DMS53 (cell line): Measurements from ENCODE around the gene ANKRD62.
A peak's percentile ranks its signal among the peaks of the same experiment; 100 is the strongest.
"Not testable (repeated sequence)": the region's sequence is repeated elsewhere in the genome, so short reads cannot be mapped to it uniquely, and the experiment has no call there.

Experiments
- DNase-seq: peaks from one replicate; lab custom pipeline; 2025; lab: John Stamatoyannopoulos, UW

ANKRD62 gene

DNA sequence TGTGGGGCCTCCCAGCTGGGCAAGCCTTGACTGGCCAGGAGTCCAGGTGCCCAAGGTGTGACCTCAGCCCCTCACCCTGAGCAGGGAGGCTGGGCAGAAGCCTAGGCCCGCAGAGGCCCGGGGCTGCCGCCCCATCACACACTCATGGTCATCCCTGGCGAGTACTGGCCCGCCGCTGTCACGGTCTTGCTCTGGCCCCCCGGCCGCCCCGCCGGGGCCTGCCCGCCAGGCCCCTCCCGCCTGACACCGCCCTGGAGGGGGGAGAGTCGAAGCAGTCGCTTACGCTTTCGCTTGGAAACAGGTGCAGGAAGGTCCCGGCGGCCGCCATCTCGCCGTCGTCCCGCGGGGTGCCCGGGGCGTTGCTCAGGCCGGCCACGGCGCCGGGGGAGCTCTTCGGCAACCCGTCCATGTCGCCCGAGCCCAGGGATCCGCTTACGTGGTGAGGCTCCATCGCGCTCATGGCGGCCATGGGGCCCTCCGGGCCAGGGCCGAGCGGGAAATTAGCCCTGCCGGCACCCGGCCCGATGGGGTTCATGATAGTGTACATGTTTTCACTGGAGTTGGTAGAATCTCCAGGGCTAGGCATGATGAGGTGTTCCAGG is 26.6 kb upstream of the ANKRD62 start:
- DNase-seq, result no peak

DNA sequence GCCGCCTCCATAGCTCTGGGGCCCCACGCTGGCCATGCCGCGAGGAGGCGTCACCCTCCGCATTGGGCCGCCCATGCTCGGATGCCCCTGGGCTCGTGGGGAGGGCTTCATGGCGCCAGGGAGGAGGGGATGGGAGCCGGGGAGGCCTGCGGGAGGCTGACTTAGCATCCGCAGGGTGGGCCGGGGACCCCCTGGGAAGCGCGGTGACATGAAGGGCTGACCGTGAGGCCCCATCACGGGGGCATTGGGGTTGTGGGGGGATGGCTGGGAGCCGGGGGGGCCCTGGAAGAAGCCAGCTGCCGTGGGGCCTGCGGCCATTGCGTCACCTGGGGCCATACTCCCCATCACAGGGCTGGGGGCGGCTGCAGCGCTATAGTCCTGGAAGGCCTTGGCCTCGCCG is 26.0 kb upstream of the ANKRD62 start:
- no peak for DNase-seq

- DNase-seq, result not testable (repeated sequence)
Measured at GRCh38 chr18:12068316-12068949, 25.2 kb upstream of the ANKRD62 start.

GRCh38 chr18:12068950-12069320 is 24.7 kb upstream of the ANKRD62 start:
- DNase-seq, result no peak

DNA sequence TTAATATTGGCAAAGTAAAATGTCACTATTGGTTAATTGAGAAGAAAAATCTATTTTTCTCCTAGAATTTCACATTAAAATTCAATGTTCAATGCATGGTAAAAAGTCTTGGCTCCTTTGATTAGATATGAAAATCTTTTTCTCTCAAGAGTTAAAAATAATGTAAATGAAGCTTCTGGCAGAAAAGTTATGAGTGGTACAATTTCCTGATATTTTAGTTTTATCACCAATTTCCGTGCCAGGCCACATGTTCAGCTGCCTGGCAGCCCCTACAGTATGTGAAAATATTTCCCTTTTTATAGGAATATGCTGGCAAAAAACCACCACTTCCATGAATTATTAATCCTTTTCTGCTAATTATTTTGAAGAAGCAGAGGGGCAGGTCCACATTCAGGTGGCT is 22.6 kb upstream of the ANKRD62 start:
- not testable (repeated sequence) for DNase-seq

DNA sequence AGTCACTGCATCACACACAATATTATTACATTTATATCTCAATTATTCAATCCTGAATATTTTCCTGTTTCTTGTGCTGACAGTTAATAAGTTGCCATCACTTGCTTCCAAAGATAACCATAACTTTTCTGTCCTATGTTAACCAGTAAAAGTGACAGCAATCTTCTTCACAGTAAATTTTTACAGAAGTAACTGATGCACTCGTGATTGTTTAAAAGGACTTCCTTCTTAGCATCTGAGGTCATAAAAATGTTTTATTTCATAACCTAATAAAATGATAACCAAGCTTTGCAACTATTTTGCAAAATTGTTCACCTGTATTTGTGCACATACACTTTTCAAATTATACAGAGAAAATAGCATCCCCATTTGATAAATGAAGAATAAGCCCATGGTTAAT is 20.6 kb upstream of the ANKRD62 start:
- no peak for DNase-seq

GRCh38 chr18:12074736-12075135 is 18.9 kb upstream of the ANKRD62 start:
- no peak for DNase-seq

- DNase-seq, result peak; percentile 60
Measured at GRCh38 chr18:12076424-12077140, 17.1 kb upstream of the ANKRD62 start.

- not testable (repeated sequence) for DNase-seq
Measured at GRCh38 chr18:12077994-12078393, 15.6 kb upstream of the ANKRD62 start.

DNA sequence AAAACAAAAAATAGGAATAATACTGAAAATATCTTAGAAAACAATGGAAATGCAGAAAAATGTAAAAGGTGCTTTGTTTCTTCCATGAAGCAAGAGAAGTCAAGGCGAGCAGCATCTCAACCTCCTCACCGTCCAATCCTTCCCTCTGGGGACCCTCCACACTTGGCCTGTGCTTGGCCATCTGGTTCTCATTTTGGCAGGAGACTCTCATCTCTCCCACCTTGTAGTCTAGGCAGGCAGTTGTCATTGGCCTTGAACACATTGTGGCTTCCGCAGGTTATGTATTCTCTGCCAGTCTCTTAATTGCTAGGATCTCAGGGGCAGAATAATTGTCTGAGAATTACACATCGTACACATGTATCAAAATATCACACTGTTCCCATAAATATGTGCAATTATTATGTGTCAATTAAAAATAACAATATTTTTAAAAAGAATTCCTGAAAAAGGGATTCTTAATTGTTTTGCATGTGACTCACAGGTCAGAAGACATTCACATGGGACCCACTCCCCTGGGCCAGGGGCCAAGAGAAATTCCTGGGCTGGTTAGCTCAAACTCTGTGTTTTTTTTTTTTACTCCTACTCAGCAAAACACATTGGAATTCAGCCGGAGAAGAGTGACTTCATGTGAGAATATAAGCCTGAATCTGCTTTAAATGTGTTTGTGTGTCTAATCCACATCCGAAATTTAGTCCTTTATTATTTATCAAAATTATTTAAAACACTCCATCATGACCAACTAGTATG is 14.0 kb upstream of the ANKRD62 start:
- DNase-seq, result no peak

GRCh38 chr18:12085136-12085535 is 8.5 kb upstream of the ANKRD62 start:
- no peak for DNase-seq

- DNase-seq, result peak; percentile 56
Measured at GRCh38 chr18:12085786-12086185, 7.9 kb upstream of the ANKRD62 start.

DNA sequence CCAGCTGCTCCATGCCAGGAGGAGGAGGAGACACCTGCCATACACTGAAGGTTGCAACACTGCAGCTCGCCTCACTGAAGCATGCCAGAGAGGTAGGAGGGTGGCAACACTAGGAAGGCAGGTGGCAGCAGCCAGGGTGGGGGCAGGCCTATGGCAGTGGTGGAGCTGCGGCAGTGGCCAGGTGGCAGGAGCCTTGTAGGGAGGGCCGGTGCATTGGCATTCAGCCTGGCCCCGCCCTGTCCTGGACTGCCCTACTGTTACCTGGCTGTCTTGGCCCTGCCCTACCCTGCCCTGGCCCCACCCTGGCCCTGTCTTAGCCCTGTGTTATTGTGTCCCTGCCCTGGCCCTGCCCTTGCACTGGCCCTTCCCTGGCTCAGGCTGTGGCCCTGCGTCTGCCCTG is 7.4 kb upstream of the ANKRD62 start:
- peak; percentile 89 for DNase-seq

DNA sequence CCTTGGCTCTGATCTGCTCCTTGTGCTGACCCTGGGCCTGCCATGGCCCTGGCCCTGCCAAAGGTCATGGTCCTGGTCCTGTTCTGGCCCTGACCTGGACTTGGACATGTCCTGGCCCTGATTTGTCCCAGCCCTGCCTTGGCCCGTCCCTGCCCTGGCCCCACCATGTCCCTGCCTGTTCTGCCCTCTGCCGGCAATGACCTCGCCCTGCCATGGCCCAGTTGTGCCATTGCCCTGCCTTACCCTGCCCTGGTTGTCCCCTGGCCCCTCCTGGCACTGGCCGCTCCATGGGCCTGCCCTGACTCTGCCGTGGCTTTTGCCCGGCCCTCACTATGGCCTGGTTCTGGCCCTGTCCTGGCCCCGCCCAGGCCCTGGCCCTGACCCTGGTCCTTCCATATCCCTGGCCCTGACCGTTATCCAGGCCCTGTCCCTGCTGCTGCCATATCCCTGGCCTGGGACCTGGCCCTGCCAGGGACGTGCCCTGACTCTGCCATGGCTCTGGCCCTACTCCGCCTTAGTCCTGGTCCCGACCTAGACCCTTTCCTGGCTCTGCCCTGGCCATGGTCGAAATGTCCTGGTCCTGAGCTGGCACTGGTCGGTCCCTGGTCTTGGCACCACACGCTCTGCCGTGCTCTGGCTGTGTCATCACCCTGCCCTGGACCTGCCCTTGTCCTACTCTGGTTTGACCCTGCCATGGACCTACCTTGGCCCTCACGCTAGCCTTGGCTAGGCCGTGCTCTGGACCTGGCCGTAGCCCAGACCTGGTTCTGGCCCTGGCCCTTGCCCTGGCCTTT is 6.8 kb upstream of the ANKRD62 start:
- no peak for DNase-seq

- DNase-seq, result no peak
Measured at GRCh38 chr18:12087471-12088025, 6.1 kb upstream of the ANKRD62 start.

DNA sequence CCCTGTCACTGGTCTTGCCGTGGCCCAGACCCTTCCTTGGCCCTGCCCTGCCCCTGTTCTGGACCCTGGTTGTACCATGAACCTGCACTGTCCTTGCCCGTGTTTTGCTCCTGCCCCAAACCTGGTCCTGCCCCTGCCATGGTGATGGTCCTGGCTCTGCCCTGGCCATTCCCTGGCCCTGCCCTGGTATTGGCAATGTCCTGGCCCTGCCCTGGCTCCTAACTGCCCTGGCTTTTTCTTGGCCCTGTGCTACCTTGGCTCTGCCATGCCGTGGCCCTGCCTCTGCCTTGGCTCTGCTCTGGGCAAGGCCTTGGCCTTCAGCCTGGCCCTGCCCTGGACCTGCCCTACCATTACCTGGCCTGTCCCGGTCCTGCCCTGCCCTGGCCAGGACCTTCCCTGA is 5.5 kb upstream of the ANKRD62 start:
- no peak for DNase-seq

GRCh38 chr18:12088731-12089375 is 4.8 kb upstream of the ANKRD62 start:
- DNase-seq, result no peak

DNA sequence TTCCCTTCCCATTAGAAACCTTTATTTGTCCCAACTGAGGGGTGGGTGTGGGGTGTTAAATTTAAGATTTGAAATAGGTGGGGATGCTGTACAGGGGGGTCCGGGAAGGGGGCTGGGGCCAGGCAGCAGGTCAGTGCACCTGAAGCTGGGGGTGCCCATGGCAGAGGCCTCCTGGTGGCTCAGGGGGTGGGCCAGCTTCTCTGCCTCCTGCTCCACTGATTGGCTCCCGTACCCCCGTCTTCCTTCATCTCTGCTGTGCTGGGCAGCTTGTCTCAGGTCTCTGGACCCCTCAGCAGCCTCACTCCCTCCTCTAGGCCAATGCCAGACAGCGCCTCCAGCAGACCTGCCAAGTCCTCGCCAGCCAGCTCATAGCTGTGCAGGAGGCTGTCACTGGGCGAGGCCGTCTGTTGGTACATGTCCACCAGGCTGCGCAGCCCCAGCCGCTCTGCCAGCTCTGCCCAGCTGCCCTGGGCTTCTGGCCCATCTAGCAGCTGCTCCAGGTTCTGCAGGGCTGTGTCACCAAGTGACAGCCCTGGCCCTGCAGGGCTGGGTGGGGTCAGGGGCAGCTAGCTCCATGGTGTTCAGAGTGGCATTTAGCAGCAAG is 2.0 kb upstream of the ANKRD62 start:
- DNase-seq, result no peak

DNA sequence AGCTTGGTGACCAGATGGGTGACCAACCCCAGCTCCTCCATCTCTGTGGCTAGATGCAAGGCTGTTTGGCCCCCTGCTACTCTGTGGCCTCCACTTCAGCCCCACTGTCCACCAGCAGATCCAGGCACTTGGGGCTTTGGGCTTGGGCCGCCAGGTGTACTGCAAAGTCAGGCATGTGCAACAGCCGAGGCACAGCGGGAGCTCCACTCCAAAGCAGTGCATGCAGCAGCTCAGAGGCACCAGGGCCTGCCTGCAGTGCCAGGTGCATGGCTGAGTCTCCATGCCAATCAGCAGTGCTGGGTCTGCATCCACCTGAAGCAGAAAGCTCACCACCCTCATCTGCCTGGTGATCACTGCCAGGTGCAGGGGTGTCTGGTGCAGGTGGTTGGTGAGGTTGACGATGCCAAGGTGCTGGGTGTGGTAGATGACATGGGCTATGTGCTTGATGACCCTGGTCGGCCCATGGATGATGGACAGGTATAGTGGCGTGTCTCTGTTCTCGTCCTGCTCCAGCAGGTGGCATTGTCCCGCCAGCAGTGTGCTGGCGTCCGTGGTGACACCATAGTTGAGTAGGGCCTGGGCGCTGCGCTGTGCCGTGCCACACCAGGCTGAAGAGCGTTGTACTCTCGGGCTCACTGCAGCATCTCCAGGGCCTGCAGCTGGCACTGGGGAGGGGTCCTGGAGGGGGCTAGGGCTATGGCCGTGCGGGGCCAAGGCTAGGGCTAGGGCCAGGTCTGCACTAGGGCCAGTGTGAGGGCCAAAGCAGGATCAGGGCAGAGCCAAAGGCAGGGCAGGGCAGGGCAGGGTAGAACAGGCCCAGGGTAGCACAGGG is 1.0 kb upstream of the ANKRD62 start:
- peak; percentile 98 for DNase-seq

DNA sequence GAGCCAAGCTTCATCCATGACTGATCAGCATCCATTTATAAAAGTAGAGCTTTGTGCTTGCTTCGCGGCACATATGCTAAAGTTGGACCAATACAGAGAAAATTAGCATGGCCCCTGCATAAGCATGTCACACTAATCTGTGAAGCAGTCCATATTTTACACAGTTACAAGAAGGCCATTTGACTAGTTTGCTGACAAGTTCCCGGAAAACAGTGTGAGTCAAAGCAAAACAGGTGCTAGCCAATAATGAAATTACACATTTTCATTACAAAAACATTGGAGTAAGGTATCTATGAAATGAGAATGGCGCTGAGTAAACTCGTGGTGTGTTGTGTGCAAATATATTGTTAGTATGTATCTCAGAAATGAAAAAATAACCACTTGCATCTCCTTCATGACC is 4.7 kb downstream of the ANKRD62 start:
- no peak for DNase-seq
